HepG2 (cell line): Measurements from ENCODE around the gene ANO9. TPM values are rescaled to one million over a fixed set of nuclear protein-coding genes. Genes with fewer than 3 reads are reported as not detected.
A peak's percentile ranks its signal among the peaks of the same experiment; 100 is the strongest.

Experiments used
- ATAC-seq: fragments of 200-7000 bp; cut with Tn5 transposase; 3 replicates; pipeline ENCODE4 v1.9.1; 2020; ENCODE audit warnings: mild to moderate bottlenecking, moderate library complexity
- BruUV-seq: library from RNA; stranded (reverse); fragments of 400-500 nt; replicated peaks from 2 replicates; lab custom pipeline; 2021; lab: Mats Ljungman, UMichigan
- CTCF ChIA-PET: fragments of 300-600 bp; formaldehyde crosslinking; extraction: SDS; loops from one replicate; lab custom pipeline; 2021; ENCODE audit warnings: low total read pairs, inconsistent platforms, low intra/inter-chr PET ratio; lab: Yijun Ruan, JAX
- POLR2A ChIA-PET: fragments of 350-600 bp; sonication (Branson Sonifier 250); formaldehyde crosslinking; loops from one replicate; lab custom pipeline; 2020; ENCODE audit warnings: antibody characterized with exemption, inconsistent platforms; lab: Yijun Ruan, JAX
- DNase-seq: peaks from one replicate; pipeline ENCODE4 v3.0.0-alpha.2; 2015; ENCODE audit warnings: low spot score
- FAIRE-seq: peaks from 3 replicates; lab custom pipeline; 2011; peaks lifted over from hg19 to GRCh38; lab: Jason Lieb, UNC
- H2AFZ ChIP-seq: one replicate; pipeline ENCODE4 v1.6.1; 2011; ENCODE audit warnings: low read length, inconsistent platforms
- H3K27ac ChIP-seq: fragments of 300-600 bp; 3 replicates; pipeline ENCODE4 v1.8.0; 2011; ENCODE audit warnings: mixed run types, mild to moderate bottlenecking, mixed read lengths, low read length, inconsistent platforms; ENCODE audit not compliant: insufficient read depth; ENCODE audit errors: extremely low read length
- H3K27me3 ChIP-seq, 2 experiments: fragments of 200-600 bp in 1 of 2; 2 replicates in 1 of 2; 3 replicates in 1 of 2; pipeline versions ENCODE4 v1.6.0 to v1.8.0; 2011; ENCODE audit warnings: low read length in 2 of 2, mild to moderate bottlenecking in 2 of 2, moderate library complexity in 2 of 2, inconsistent platforms in 1 of 2; ENCODE audit not compliant: insufficient read depth in 2 of 2, control insufficient read depth in 1 of 2
- H3K36me3 ChIP-seq, 2 experiments: fragments of 200-600 bp in 1 of 2; replicated peaks in 1 of 2; 2 replicates in 1 of 2; 3 replicates in 1 of 2; pipeline versions ENCODE4 v1.5.1 to v1.8.0; 2011; ENCODE audit warnings: low read length in 2 of 2, inconsistent platforms in 1 of 2; ENCODE audit not compliant: insufficient read depth in 2 of 2, control insufficient read depth in 1 of 2
- H3K4me1 ChIP-seq: 2 replicates; pipeline ENCODE4 v1.5.1; 2012; ENCODE audit warnings: low read length, inconsistent platforms; ENCODE audit not compliant: insufficient read depth
- H3K4me2 ChIP-seq: 2 replicates; pipeline ENCODE4 v1.6.0; 2011; ENCODE audit warnings: low read depth, low read length, inconsistent platforms
- H3K4me3 ChIP-seq, 3 experiments: fragments of 200-600 bp in 1 of 3; sonication (generic), shearing (Covaris generic) in 1 of 3; replicated peaks in 1 of 3; 2 replicates each; pipeline ENCODE4 v1.5.1; 2011 to 2016; ENCODE audit warnings: low read length in 3 of 3, inconsistent platforms in 2 of 3, low read depth in 2 of 3, mild to moderate bottlenecking in 2 of 3, control low read depth in 1 of 3, mixed read lengths in 1 of 3; ENCODE audit not compliant: insufficient read depth in 1 of 3
- H3K79me2 ChIP-seq: one replicate; pipeline ENCODE4 v1.6.1; 2011; ENCODE audit warnings: low read length, inconsistent platforms; ENCODE audit not compliant: insufficient read depth
- H3K9ac ChIP-seq: 2 replicates; pipeline ENCODE4 v1.6.0; 2011; ENCODE audit warnings: mild to moderate bottlenecking, low read depth, low read length, inconsistent platforms; ENCODE audit not compliant: insufficient read depth
- H3K9me3 ChIP-seq: 2 replicates; pipeline ENCODE4 v1.5.1; 2012; ENCODE audit warnings: mild to moderate bottlenecking, low read length
- H4K20me1 ChIP-seq: 2 replicates; pipeline ENCODE4 v1.6.0; 2011; ENCODE audit warnings: inconsistent platforms, mild to moderate bottlenecking, low read length, moderate library complexity; ENCODE audit not compliant: insufficient read depth
- AGO2 ChIP-seq: fragments of 200-400 bp; formaldehyde crosslinking; optimal IDR thresholded peaks from 2 replicates; pipeline ENCODE3; 2017; ENCODE audit warnings: mild to moderate bottlenecking, low read depth, low read length, moderate library complexity
- HOXD1 ChIP-seq: sonication (generic); formaldehyde crosslinking; IDR thresholded peaks from 2 replicates; pipeline ENCODE4 v1.5.0; 2020; ENCODE audit warnings: missing genetic modification reagents
- PHF20 ChIP-seq: sonication (generic); formaldehyde crosslinking; IDR thresholded peaks from 2 replicates; pipeline ENCODE4 v1.5.0; 2020; ENCODE audit warnings: mild to moderate bottlenecking, missing genetic modification reagents
- RBFOX2 ChIP-seq: fragments of 200-400 bp; formaldehyde crosslinking; IDR thresholded peaks from 2 replicates; pipeline ENCODE4 v1.6.1; 2017; ENCODE audit warnings: low read depth, mild to moderate bottlenecking, low read length
- ZNF687 ChIP-seq: sonication (generic); formaldehyde crosslinking; IDR thresholded peaks from 2 replicates; pipeline ENCODE4 v1.5.1; 2020; ENCODE audit warnings: mild to moderate bottlenecking, missing genetic modification reagents, moderate library complexity
- WGBS: methylation state at CpG from one replicate; pipeline ENCODE4 v1.1.6; 2017; ENCODE audit warnings: low lambda C conversion rate; 5-methylcytosine and 5-hydroxymethylcytosine counted together
- in situ Hi-C: cut with HindIII; loops from 2 replicates; pipeline ENCODE4 v1.10.0; 2017; ENCODE audit warnings: low pct_unique_long_range_greater_than_20kb; ENCODE audit not compliant: extremely low pct_ligation_motif_present
- intact Hi-C: fragments of 100-400 bp; cut with micrococcal nuclease; formaldehyde crosslinking; loops from one replicate; pipeline ENCODE4 v1.10.0; 2022; ENCODE audit not compliant: unreplicated experiment
- polyA plus RNA-seq, 8 experiments: library from polyadenylated mRNA; depleted of rRNA in 3 of 8; stranded (reverse) in 7 of 8; unstranded in 1 of 8; fragments of >200 nt; fragmentation: Illumina TruSeq in 4 of 8; extraction: Trizol in 4 of 8; gene quantifications; 2 replicates each; pipeline versions ENCODE4 v1.2.1 to v1.2.3, GENCODE V29; 2011 to 2016; ENCODE audit warnings: low read depth in 4 of 8, missing spikeins in 1 of 8, mixed read lengths in 1 of 8; ENCODE audit not compliant: insufficient read depth in 1 of 8
- total RNA-seq, 5 experiments: library from RNA; depleted of rRNA; stranded (reverse); fragments of >200 nt; fragmentation: Illumina TruSeq; extraction: Trizol; gene quantifications; 2 replicates each; pipeline ENCODE4 v1.2.3, GENCODE V29; 2016; ENCODE audit warnings: low read depth in 1 of 5

Gene ANO9
- total and polyA plus RNA-seq, 2 of the 13 experiments (the other 11 are each of a cell fraction or from before 2014, with no cell fraction given), result 8.9 to 14.3 TPM

GRCh38 chr11:384511-384910, 57.3 kb downstream of the ANO9 start:
- intact Hi-C loops, result no loop called here
- Histone ChIP-seq H3K4me1 (peaks cover 7% of the 10 kb centered on the region; the same call in 1 of the 2 replicates), H2AFZ (no peak overlapping the region), H3K27ac (no peak overlapping the region), H3K79me2 (no peaks in the 10 kb centered on the region), H3K9ac (no peak overlapping the region), H3K9me3 (no peaks in the 10 kb centered on the region), H4K20me1 (no peaks in the 10 kb centered on the region), H3K4me3 (no peak overlapping the region), H3K36me3 (no peaks in the 10 kb centered on the region), H3K27me3 (peaks cover 1 to 26% of the 10 kb centered on the region in 2 experiments; a peak in 3 of 5 replicates), H3K4me2 (no peak overlapping the region)
- FAIRE-seq (no peak), ATAC-seq (no peak; the same call in 2 of the 3 replicates), DNase-seq (no peak)
- WGBS, result no CpG with 5 or more reads among the region's 16 CpGs
- in situ Hi-C loops, result no loop called here
- ChIA-PET CTCF (no interaction called here), POLR2A (no interaction called here)
- no peak for TF ChIP-seq HOXD1
- TF ChIP-seq AGO2, result peak; percentile 6
- no TSS peak for BruUV-seq

GRCh38 chr11:383431-383830, 58.4 kb downstream of the ANO9 start:
- in situ Hi-C loops, result no loop called here
- Histone ChIP-seq H2AFZ (no peak overlapping the region), H3K4me1 (peaks cover 7% of the 10 kb centered on the region; the same call in 1 of the 2 replicates), H4K20me1 (no peaks in the 10 kb centered on the region), H3K27me3 (peaks cover 1 to 23% of the 10 kb centered on the region in 2 experiments; a peak in 3 of 5 replicates), H3K4me2 (no peak overlapping the region), H3K36me3 (no peaks in the 10 kb centered on the region), H3K4me3 (no peak overlapping the region), H3K9ac (no peak overlapping the region), H3K9me3 (no peaks in the 10 kb centered on the region), H3K27ac (no peak overlapping the region), H3K79me2 (no peaks in the 10 kb centered on the region)
- intact Hi-C loops, result no loop called here
- no TSS peak for BruUV-seq
- TF ChIP-seq RBFOX2, result peak; percentile 48; the same call in 1 of the 2 replicates
- TF ChIP-seq PHF20 (CRISPR knock-in tag), result no peak
- TF ChIP-seq ZNF687 (CRISPR knock-in tag), result 0 out of 2 replicates have a peak, but pooled peaks have one; percentile 10
- POLR2A ChIA-PET, result no interaction called here
- FAIRE-seq (no peak), ATAC-seq (no peak), DNase-seq (no peak)
- 89% methylated on average over 11 of the region's 14 CpGs for WGBS
- CTCF ChIA-PET, result no interaction called here
